GM12892 (cell line): ENCODE results near the gene NGFR.

ENCODE experiments used
- POLR2A ChIP-seq: IDR thresholded peaks from 2 replicates; pipeline ENCODE4 v1.6.1; 2011; ENCODE audit warnings: low read depth, low read length, control low read depth
- POLR2AphosphoS5 ChIP-seq: IDR thresholded peaks from 2 replicates; pipeline ENCODE4 v1.6.1; 2011; ENCODE audit warnings: low read depth, low read length, control low read depth
- TAF1 ChIP-seq: IDR thresholded peaks from 2 replicates; pipeline ENCODE4 v1.6.1; 2011; ENCODE audit warnings: low read depth, mild to moderate bottlenecking, control low read depth, low read length, borderline replicate concordance

- TF ChIP-seq POLR2A (no peak), POLR2AphosphoS5 (no peak), TAF1 (no peak)
Measured at GRCh38 chr17:49465331-49465903, 29.7 kb upstream of the NGFR start.
